Activated B cell treated with CpG ODN at 0.5 μM for 24 hours (primary cell): ENCODE data around the gene MET. TPM values are rescaled to one million over a fixed set of nuclear protein-coding genes. Genes with fewer than 3 reads are reported as not detected.
"Not testable (repeated sequence)": the region's sequence is repeated elsewhere in the genome, so short reads cannot be mapped to it uniquely, and the experiment has no call there.

Source experiments
- ATAC-seq: fragments of 200-7000 bp; cut with Tn5 transposase; one replicate; pipeline ENCODE4 v1.10.0; 2021; ENCODE audit warnings: low read depth, mild to moderate bottlenecking, moderate library complexity
- CTCF ChIA-PET: fragments of 350-600 bp; sonication (Branson Sonifier 250); formaldehyde crosslinking; loops from one replicate; lab custom pipeline; 2021; ENCODE audit warnings: antibody characterized with exemption; lab: Charles Lee
- POLR2A ChIA-PET: fragments of 350-600 bp; sonication (Branson Sonifier 250); formaldehyde crosslinking; loops from one replicate; lab custom pipeline; 2021; ENCODE audit warnings: antibody characterized with exemption; lab: Charles Lee
- DNase-seq: peaks from one replicate; pipeline ENCODE4 v3.0.0; 2022
- H3K27ac Mint-ChIP-seq: one replicate; pipeline ENCODE4 v1.8.0; 2020; ENCODE audit warnings: mixed read lengths
- H3K27me3 Mint-ChIP-seq: one replicate; pipeline ENCODE4 v1.8.0; 2021; ENCODE audit warnings: mixed read lengths
- H3K36me3 Mint-ChIP-seq: one replicate; pipeline ENCODE4 v1.8.0; 2021; ENCODE audit warnings: low read depth, mixed read lengths
- H3K4me1 Mint-ChIP-seq: one replicate; pipeline ENCODE4 v1.8.0; 2021; ENCODE audit warnings: mixed read lengths
- H3K4me3 Mint-ChIP-seq: one replicate; pipeline ENCODE4 v1.8.0; 2020; ENCODE audit warnings: mild to moderate bottlenecking, mixed read lengths
- H3K9me3 Mint-ChIP-seq: one replicate; pipeline ENCODE4 v1.8.0; 2020; ENCODE audit warnings: mixed read lengths
- CTCF ChIP-seq: fragments of 200-600 bp; IDR thresholded peaks from one replicate; pipeline ENCODE4 v1.8.0; 2022; ENCODE audit warnings: antibody characterized with exemption, mild to moderate bottlenecking
- intact Hi-C: fragments of 100-400 bp; cut with micrococcal nuclease; formaldehyde crosslinking; loops from one replicate; pipeline ENCODE4 v1.15.1; 2024
- total RNA-seq: library from RNA; stranded (reverse); gene quantifications from 2 replicates; pipeline ENCODE4 v1.2.3, GENCODE V29; 2022

MET gene
- total RNA-seq, 1 donor from 2014 or later = 1.1 TPM

GRCh38 chr7:116647861-116648260 lies 24.1 kb upstream of the MET start:
- no peak for DNase-seq
- no peak for ATAC-seq
- H3K9me3 Mint-ChIP-seq = no peaks in the 10 kb centered on the region
- TF ChIP-seq CTCF = no peak
- no peak overlapping the region for H3K4me3 Mint-ChIP-seq
- H3K27me3 Mint-ChIP-seq = peaks cover 26% of the 10 kb centered on the region
- no peaks in the 10 kb centered on the region for H3K36me3 Mint-ChIP-seq
- CTCF ChIA-PET = no interaction called here
- intact Hi-C loops = no loop called here
- H3K27ac Mint-ChIP-seq = no peak overlapping the region
- POLR2A ChIA-PET = no interaction called here
- no peaks in the 10 kb centered on the region for H3K4me1 Mint-ChIP-seq

- H3K4me1 Mint-ChIP-seq = no peaks in the 10 kb centered on the region
- no peak overlapping the region for H3K27ac Mint-ChIP-seq
- H3K36me3 Mint-ChIP-seq = no peaks in the 10 kb centered on the region
- ATAC-seq (no peak), DNase-seq (no peak)
- TF ChIP-seq CTCF = no peak
- H3K4me3 Mint-ChIP-seq = no peak overlapping the region
- H3K9me3 Mint-ChIP-seq = no peaks in the 10 kb centered on the region
- POLR2A ChIA-PET = no interaction called here
- peaks cover 30% of the 10 kb centered on the region for H3K27me3 Mint-ChIP-seq
- intact Hi-C loops = no loop called here
- CTCF ChIA-PET = no interaction called here
These were observed 21.6 kb upstream of the MET start for GRCh38 chr7:116650436-116650835.

GRCh38 chr7:116652793-116653192 lies 19.2 kb upstream of the MET start:
- intact Hi-C loops = no loop called here
- Mint-ChIP-seq H3K4me3 (no peak overlapping the region), H3K27me3 (peaks cover 29% of the 10 kb centered on the region), H3K9me3 (no peaks in the 10 kb centered on the region), H3K36me3 (no peaks in the 10 kb centered on the region), H3K4me1 (no peaks in the 10 kb centered on the region), H3K27ac (no peak overlapping the region)
- ChIA-PET POLR2A (no interaction called here), CTCF (no interaction called here)
- TF ChIP-seq CTCF = no peak
- no peak for DNase-seq
- no peak for ATAC-seq

- no peak for ATAC-seq
- intact Hi-C loops = no loop called here
These were observed 18.8 kb upstream of the MET start for GRCh38 chr7:116653204-116653603.

GRCh38 chr7:116653646-116654045 lies 18.4 kb upstream of the MET start:
- ChIA-PET CTCF (no interaction called here), POLR2A (no interaction called here)
- intact Hi-C loops = loop anchor here (2.0 kb wide), 1 partner anchor 17 kb away; no protein-coding TSS in a partner anchor
- Mint-ChIP-seq H3K27me3 (peaks cover 25% of the 10 kb centered on the region), H3K4me3 (no peak overlapping the region), H3K9me3 (no peaks in the 10 kb centered on the region), H3K36me3 (no peaks in the 10 kb centered on the region), H3K4me1 (no peaks in the 10 kb centered on the region), H3K27ac (no peak overlapping the region)
- DNase-seq = no peak
- TF ChIP-seq CTCF = no peak
- ATAC-seq = no peak

More at GRCh38 chr7:116653204-116653603, 18.8 kb upstream of the MET start:
- Mint-ChIP-seq H3K9me3 (no peaks in the 10 kb centered on the region), H3K36me3 (no peaks in the 10 kb centered on the region), H3K4me3 (no peak overlapping the region), H3K27ac (no peak overlapping the region), H3K27me3 (peaks cover 24% of the 10 kb centered on the region), H3K4me1 (no peaks in the 10 kb centered on the region)
- ChIA-PET POLR2A (no interaction called here), CTCF (no interaction called here)
- DNase-seq = no peak
- TF ChIP-seq CTCF = no peak

GRCh38 chr7:116659248-116659647 lies 12.7 kb upstream of the MET start:
- H3K36me3 Mint-ChIP-seq, H3K4me1 Mint-ChIP-seq, H3K9me3 Mint-ChIP-seq, CTCF ChIA-PET, ATAC-seq, H3K4me3 Mint-ChIP-seq, intact Hi-C loops, POLR2A ChIA-PET, DNase-seq, H3K27ac Mint-ChIP-seq: not testable (repeated sequence)
- peaks cover 28% of the 10 kb centered on the region for H3K27me3 Mint-ChIP-seq
